SU-DHL-6 (cell line): Measurements from ENCODE around the gene TRIM9.

Experiments
- H2AFZ ChIP-seq: fragments of 200-600 bp; sonication (generic); 2 replicates; pipeline ENCODE4 v1.6.1; 2014; ENCODE audit warnings: low read depth, mild to moderate bottlenecking, moderate library complexity, mixed read lengths, antibody characterized with exemption, low read length; ENCODE audit not compliant: severe bottlenecking
- H3F3A ChIP-seq: fragments of 200-600 bp; shearing (Covaris generic); 2 replicates; pipeline ENCODE4 v1.6.0; 2016; ENCODE audit warnings: antibody characterized with exemption, mild to moderate bottlenecking; ENCODE audit not compliant: insufficient read depth
- H3K27ac ChIP-seq: fragments of 200-600 bp; sonication (generic); 2 replicates; pipeline ENCODE4 v1.5.1; 2016; ENCODE audit warnings: low read depth, mild to moderate bottlenecking, low read length, moderate library complexity, mixed read lengths
- H3K27me3 ChIP-seq: fragments of 200-600 bp; sonication (generic), shearing (Covaris generic); 2 replicates; pipeline ENCODE4 v1.6.0; 2014; ENCODE audit warnings: mild to moderate bottlenecking, low read length
- H3K36me3 ChIP-seq: fragments of 200-600 bp; sonication (generic); 2 replicates; pipeline ENCODE4 v1.6.1; 2014; ENCODE audit warnings: mild to moderate bottlenecking, low read length, mixed read lengths
- H3K4me2 ChIP-seq: fragments of 300-600, 200-600 bp; shearing (Covaris generic), sonication (generic); 2 replicates; pipeline ENCODE4 v1.6.0; 2014; ENCODE audit warnings: low read length, low read depth, mild to moderate bottlenecking; ENCODE audit not compliant: poor library complexity, severe bottlenecking
- H3K4me3 ChIP-seq: fragments of 200-600 bp; sonication (generic); 2 replicates; pipeline ENCODE4 v1.5.1; 2014; ENCODE audit warnings: antibody characterized with exemption, low read length, mild to moderate bottlenecking, mixed read lengths; ENCODE audit not compliant: insufficient read depth, poor library complexity, severe bottlenecking
- H3K79me2 ChIP-seq: fragments of 200-600 bp; sonication (generic); 2 replicates; pipeline ENCODE4 v1.6.1; 2014; ENCODE audit warnings: mild to moderate bottlenecking, low read length, moderate library complexity; ENCODE audit not compliant: insufficient read depth
- H3K9ac ChIP-seq: fragments of 200-600 bp; sonication (generic); 2 replicates; pipeline ENCODE4 v1.7.0; 2014; ENCODE audit warnings: mild to moderate bottlenecking, low read length
- H3K9me2 ChIP-seq: fragments of 200-600 bp; sonication (generic); replicated peaks from 2 replicates; pipeline ENCODE4 v1.6.1; 2014; ENCODE audit warnings: low read length; ENCODE audit not compliant: insufficient read depth
- H3K9me3 ChIP-seq: fragments of 200-600 bp; sonication (generic); 2 replicates; pipeline ENCODE4 v1.6.1; 2014; ENCODE audit warnings: low read length, mixed read lengths; ENCODE audit not compliant: insufficient read depth
- H4K20me1 ChIP-seq: fragments of 200-600 bp; sonication (generic); 2 replicates; pipeline ENCODE4 v1.6.1; 2014; ENCODE audit warnings: low read depth, mild to moderate bottlenecking, antibody characterized with exemption, low read length, moderate library complexity, mixed read lengths
- EZH2phosphoT487 ChIP-seq: fragments of 200-600 bp; sonication (generic), shearing (Covaris generic); conservative IDR thresholded peaks from 2 replicates; pipeline ENCODE4 v1.6.1; 2018; ENCODE audit warnings: mild to moderate bottlenecking, antibody characterized with exemption, low read length, moderate library complexity, mixed read lengths
- TF ChIP-seq, protein P1 (sequence below): fragments of 200-600 bp; sonication (generic); IDR thresholded peaks from one replicate; pipeline ENCODE4 v1.5.1; 2017; ENCODE audit warnings: antibody characterized with exemption, mild to moderate bottlenecking, low read length, moderate library complexity; ENCODE audit not compliant: insufficient read depth, poor library complexity, severe bottlenecking

TRIM9 gene

DNA sequence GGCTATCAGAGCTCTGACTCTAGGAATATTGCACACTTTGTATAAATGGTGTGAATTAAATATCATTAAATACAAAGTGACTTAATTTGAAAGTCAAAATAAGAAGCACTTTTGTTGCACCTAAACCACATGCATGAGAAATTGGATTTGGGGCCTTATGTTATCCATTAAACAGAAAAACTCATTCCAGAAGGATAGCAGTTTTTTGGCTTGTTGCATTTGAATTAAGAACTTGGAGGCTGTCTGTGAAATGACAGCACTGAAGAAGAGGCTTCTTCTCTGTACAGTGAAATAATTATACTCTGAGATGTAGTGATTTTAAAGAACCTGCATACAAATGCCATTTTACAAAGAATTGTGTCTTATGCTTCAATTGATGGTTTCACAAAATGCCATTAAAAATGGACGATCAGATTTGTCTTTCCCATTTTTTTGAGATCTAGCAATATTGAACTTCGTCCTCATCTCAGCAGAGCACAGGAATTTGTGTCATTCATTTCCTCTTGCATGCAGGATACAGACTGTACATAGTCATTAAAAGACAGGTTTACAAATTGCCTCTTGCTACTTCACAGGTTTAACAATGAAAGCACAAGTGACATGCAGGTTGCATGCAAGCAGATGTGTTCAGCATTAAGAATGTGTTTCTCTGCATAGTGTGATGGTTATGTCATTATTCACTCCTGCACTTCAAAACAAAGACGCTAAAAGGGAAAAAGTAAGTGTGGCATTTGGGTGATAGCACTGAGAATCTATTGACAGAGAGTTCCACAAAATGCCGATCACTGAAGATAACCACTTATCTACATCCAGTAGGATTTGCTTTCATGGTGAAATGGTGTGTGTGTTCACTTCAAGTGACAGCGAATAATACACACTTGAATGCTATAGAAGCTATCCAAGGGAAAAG lies 114.7 kb downstream of the TRIM9 start:
- no peak for TF ChIP-seq EZH2phosphoT487
- TF ChIP-seq, protein P1, sequence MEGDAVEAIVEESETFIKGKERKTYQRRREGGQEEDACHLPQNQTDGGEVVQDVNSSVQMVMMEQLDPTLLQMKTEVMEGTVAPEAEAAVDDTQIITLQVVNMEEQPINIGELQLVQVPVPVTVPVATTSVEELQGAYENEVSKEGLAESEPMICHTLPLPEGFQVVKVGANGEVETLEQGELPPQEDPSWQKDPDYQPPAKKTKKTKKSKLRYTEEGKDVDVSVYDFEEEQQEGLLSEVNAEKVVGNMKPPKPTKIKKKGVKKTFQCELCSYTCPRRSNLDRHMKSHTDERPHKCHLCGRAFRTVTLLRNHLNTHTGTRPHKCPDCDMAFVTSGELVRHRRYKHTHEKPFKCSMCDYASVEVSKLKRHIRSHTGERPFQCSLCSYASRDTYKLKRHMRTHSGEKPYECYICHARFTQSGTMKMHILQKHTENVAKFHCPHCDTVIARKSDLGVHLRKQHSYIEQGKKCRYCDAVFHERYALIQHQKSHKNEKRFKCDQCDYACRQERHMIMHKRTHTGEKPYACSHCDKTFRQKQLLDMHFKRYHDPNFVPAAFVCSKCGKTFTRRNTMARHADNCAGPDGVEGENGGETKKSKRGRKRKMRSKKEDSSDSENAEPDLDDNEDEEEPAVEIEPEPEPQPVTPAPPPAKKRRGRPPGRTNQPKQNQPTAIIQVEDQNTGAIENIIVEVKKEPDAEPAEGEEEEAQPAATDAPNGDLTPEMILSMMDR, result no peak
- Histone ChIP-seq H3K27me3 (no peaks in the 10 kb centered on the region), H3K79me2 (no peaks in the 10 kb centered on the region), H3K4me3 (no peak overlapping the region), H3K27ac (no peak overlapping the region), H3K4me2 (no peak overlapping the region), H3K9me3 (no peaks in the 10 kb centered on the region), H3K36me3 (no peaks in the 10 kb centered on the region), H3K9ac (no peak overlapping the region), H3K9me2 (no peaks in the 10 kb centered on the region), H2AFZ (no peak overlapping the region), H3F3A (no peaks in the 10 kb centered on the region), H4K20me1 (no peaks in the 10 kb centered on the region)

DNA sequence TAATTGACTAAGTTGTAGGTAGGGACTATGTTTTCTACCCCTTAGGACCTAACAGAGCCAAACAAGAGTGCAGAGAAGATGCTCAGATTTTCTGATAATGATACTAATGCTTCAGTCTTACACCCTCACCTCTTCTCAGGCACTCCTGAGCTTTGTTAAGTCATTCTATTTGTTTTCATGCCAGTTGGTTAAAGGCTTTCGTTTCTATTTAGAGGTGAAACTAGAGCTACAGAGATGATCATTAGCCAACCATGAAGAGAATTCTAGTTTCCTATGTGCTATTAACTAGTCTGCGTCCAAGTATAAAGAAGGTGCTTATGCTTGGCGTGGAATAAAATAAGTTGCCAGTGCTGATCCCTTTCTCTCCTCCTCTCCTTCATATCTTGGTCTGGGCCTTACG lies 116.0 kb downstream of the TRIM9 start:
- Histone ChIP-seq H3K9me2 (no peaks in the 10 kb centered on the region), H3K79me2 (no peaks in the 10 kb centered on the region), H2AFZ (no peak overlapping the region), H3K9me3 (no peaks in the 10 kb centered on the region), H3K27me3 (no peaks in the 10 kb centered on the region), H3K4me3 (no peak overlapping the region), H3K36me3 (no peaks in the 10 kb centered on the region), H3K27ac (no peak overlapping the region), H4K20me1 (no peaks in the 10 kb centered on the region), H3K9ac (no peak overlapping the region), H3F3A (no peaks in the 10 kb centered on the region), H3K4me2 (no peak overlapping the region)
- TF ChIP-seq EZH2phosphoT487, result no peak
- TF ChIP-seq, protein P1, result no peak

DNA sequence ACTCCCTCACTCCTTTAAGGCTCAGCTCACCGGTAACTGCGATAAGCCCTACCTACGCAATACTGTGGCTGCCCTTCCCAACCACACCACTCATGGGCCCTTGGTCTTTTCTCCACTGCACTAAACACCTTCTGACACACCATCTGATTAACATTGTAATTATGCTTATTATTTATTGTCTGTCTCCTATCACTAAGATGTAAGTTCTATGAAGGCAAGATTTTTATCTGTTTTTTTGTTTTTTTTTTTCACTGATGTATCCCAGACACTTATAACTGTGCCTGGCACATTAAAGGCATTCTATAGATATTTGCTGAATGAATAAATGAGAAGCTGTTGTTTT lies 116.4 kb downstream of the TRIM9 start:
- Histone ChIP-seq H3K79me2 (no peaks in the 10 kb centered on the region), H3K36me3 (no peaks in the 10 kb centered on the region), H3K4me2 (no peak overlapping the region), H3K9me2 (no peaks in the 10 kb centered on the region), H2AFZ (no peak overlapping the region), H3K27ac (no peak overlapping the region), H3K27me3 (no peaks in the 10 kb centered on the region), H3K9ac (no peak overlapping the region), H3K4me3 (no peak overlapping the region), H3F3A (no peaks in the 10 kb centered on the region), H4K20me1 (no peaks in the 10 kb centered on the region), H3K9me3 (no peaks in the 10 kb centered on the region)
- no peak for TF ChIP-seq EZH2phosphoT487
- TF ChIP-seq, protein P1, result no peak
